GM19463 (cell line): ENCODE measurements around the gene FOXP4.

Source experiments
- ATAC-seq: cut with Tn5 transposase; IDR thresholded peaks from one replicate; pipeline ENCODE4 v1.9.1; 2021; ENCODE audit warnings: mild to moderate bottlenecking, moderate library complexity; ENCODE audit not compliant: unreplicated experiment

FOXP4 gene

GRCh38 chr6:41642090-41642959 is 96.1 kb downstream of the FOXP4 start:
- no peak for ATAC-seq

GRCh38 chr6:41642960-41643898 is 97.0 kb downstream of the FOXP4 start:
- ATAC-seq = no peak

- no peak for ATAC-seq
Observed at GRCh38 chr6:41643899-41644269, 97.7 kb downstream of the FOXP4 start.

GRCh38 chr6:41644297-41644879 is 98.2 kb downstream of the FOXP4 start:
- ATAC-seq = no peak

- ATAC-seq = no peak
Observed at GRCh38 chr6:41645007-41645618, 98.9 kb downstream of the FOXP4 start.

- ATAC-seq = no peak
Observed at GRCh38 chr6:41646026-41646795, 100.0 kb downstream of the FOXP4 start.

- ATAC-seq = no peak
Observed at GRCh38 chr6:41647061-41647511, 100.9 kb downstream of the FOXP4 start.

GRCh38 chr6:41648070-41648585 is 101.9 kb downstream of the FOXP4 start:
- ATAC-seq = no peak

- ATAC-seq = no peak
Observed at GRCh38 chr6:41648921-41649320, 102.7 kb downstream of the FOXP4 start.

GRCh38 chr6:41649596-41649995 is 103.4 kb downstream of the FOXP4 start:
- ATAC-seq = no peak

- ATAC-seq = no peak
Observed at GRCh38 chr6:41650120-41650519, 103.9 kb downstream of the FOXP4 start.

GRCh38 chr6:41651246-41651961 is 105.2 kb downstream of the FOXP4 start:
- no peak for ATAC-seq
